Trophoblast cell (in vitro differentiated cells and primary cell): ENCODE measurements around the gene G0S2.

Experiments used
- DNase-seq, 2 donors: peaks; one replicate each; pipeline ENCODE4 v3.0.0-alpha.2; 2016
- H2AFZ ChIP-seq: 2 replicates; pipeline ENCODE4 v1.6.1; 2013; ENCODE audit warnings: low read length, moderate library complexity, mild to moderate bottlenecking; ENCODE audit not compliant: insufficient read depth, poor library complexity
- H2AK5ac ChIP-seq: 2 replicates; pipeline ENCODE4 v1.6.1; 2013; ENCODE audit warnings: mild to moderate bottlenecking, low read length
- H2BK120ac ChIP-seq: 2 replicates; pipeline ENCODE4 v1.6.1; 2013; ENCODE audit warnings: low read length, mild to moderate bottlenecking, moderate library complexity; ENCODE audit not compliant: insufficient read depth, poor library complexity
- H2BK12ac ChIP-seq: 2 replicates; pipeline ENCODE4 v1.6.1; 2013; ENCODE audit warnings: mild to moderate bottlenecking, low read length, moderate library complexity
- H2BK5ac ChIP-seq: 2 replicates; pipeline ENCODE4 v1.6.1; 2013; ENCODE audit warnings: low read length, low read depth, moderate library complexity, mild to moderate bottlenecking; ENCODE audit not compliant: poor library complexity
- H3K14ac ChIP-seq: 2 replicates; pipeline ENCODE4 v1.6.1; 2013; ENCODE audit warnings: mild to moderate bottlenecking, low read length
- H3K18ac ChIP-seq: 2 replicates; pipeline ENCODE4 v1.6.1; 2013; ENCODE audit warnings: mild to moderate bottlenecking, low read length
- H3K23ac ChIP-seq: 2 replicates; pipeline ENCODE4 v1.6.1; 2013; ENCODE audit warnings: low read length
- H3K27ac ChIP-seq: 2 replicates; pipeline ENCODE4 v1.5.1; 2013; ENCODE audit warnings: low read depth, mild to moderate bottlenecking, inconsistent platforms, low read length, moderate library complexity
- H3K27me3 ChIP-seq: 2 replicates; pipeline ENCODE4 v1.6.1; 2013; ENCODE audit warnings: inconsistent platforms, mild to moderate bottlenecking, low read length, moderate library complexity; ENCODE audit not compliant: insufficient read depth
- H3K36me3 ChIP-seq, 2 experiments: 1 replicate in 1 of 2; 2 replicates in 1 of 2; pipeline ENCODE4 v1.6.1; 2013; ENCODE audit warnings: low read length in 2 of 2, mild to moderate bottlenecking in 2 of 2, moderate library complexity in 1 of 2; ENCODE audit not compliant: insufficient read depth in 2 of 2, control insufficient read depth in 1 of 2
- H3K4ac ChIP-seq: 2 replicates; pipeline ENCODE4 v1.6.1; 2013; ENCODE audit warnings: low read depth, mild to moderate bottlenecking, low read length, moderate library complexity
- H3K4me1 ChIP-seq, 2 experiments: 1 replicate in 1 of 2; 2 replicates in 1 of 2; pipeline ENCODE4 v1.6.1; 2013; ENCODE audit warnings: low read length in 2 of 2, mild to moderate bottlenecking in 2 of 2, moderate library complexity in 1 of 2; ENCODE audit not compliant: insufficient read depth in 2 of 2, control insufficient read depth in 1 of 2
- H3K4me2 ChIP-seq: 2 replicates; pipeline ENCODE4 v1.6.1; 2013; ENCODE audit warnings: inconsistent platforms, mild to moderate bottlenecking, low read length, moderate library complexity
- H3K4me3 ChIP-seq: 2 replicates; pipeline ENCODE4 v1.5.1; 2013; ENCODE audit warnings: mild to moderate bottlenecking, low read depth, low read length, inconsistent platforms
- H3K79me1 ChIP-seq: one replicate; pipeline ENCODE4 v1.6.1; 2013; ENCODE audit warnings: low read length
- H3K79me2 ChIP-seq: 2 replicates; pipeline ENCODE4 v1.6.1; 2013; ENCODE audit warnings: low read length, mild to moderate bottlenecking; ENCODE audit not compliant: control insufficient read depth, insufficient read depth, poor library complexity
- H3K9ac ChIP-seq: 2 replicates; pipeline ENCODE4 v1.6.1; 2013; ENCODE audit warnings: mild to moderate bottlenecking, low read length
- H3K9me3 ChIP-seq: 2 replicates; pipeline ENCODE4 v1.6.1; 2013; ENCODE audit warnings: low read depth, mild to moderate bottlenecking, control low read depth, inconsistent platforms, low read length; ENCODE audit not compliant: insufficient read depth
- H4K12ac ChIP-seq: 2 replicates; pipeline ENCODE4 v1.6.1; 2013; ENCODE audit warnings: low read depth, mild to moderate bottlenecking, low read length, moderate library complexity
- H4K8ac ChIP-seq: 2 replicates; pipeline ENCODE4 v1.6.1; 2013; ENCODE audit warnings: low read depth, mild to moderate bottlenecking, low read length, moderate library complexity
- H4K91ac ChIP-seq: one replicate; pipeline ENCODE4 v1.6.1; 2013; ENCODE audit warnings: low read depth, mild to moderate bottlenecking, low read length, moderate library complexity
- WGBS: extraction: QIAGEN DNeasy Blood & Tissue Kit; methylation state at CpG from one replicate; pipeline ENCODE4 v1.1.7; 2013; ENCODE audit warnings: missing lambda C conversion rate; ENCODE audit not compliant: insufficient read length, insufficient coverage; ENCODE audit errors: extremely low coverage; 5-methylcytosine and 5-hydroxymethylcytosine counted together

The G0S2 gene

DNA sequence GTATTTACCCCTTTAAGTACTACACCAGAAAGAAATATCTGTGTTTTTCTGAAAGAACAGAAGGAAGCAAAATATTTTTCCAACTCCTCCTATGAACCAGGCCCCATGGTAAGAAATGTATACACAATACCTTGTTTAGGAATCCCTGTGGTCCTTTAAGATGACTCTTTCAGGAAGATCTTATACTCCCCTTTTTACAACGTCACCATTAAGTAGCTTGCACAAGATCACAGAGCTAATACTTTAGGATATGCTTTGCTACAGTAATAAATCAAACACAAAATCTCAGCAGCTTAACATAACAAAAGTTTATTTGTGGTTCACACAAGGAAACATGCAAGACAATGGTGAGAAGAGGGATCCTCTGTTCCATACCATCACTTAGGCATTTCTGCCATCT lies 14.1 kb upstream of the G0S2 start:
- no peaks in the 10 kb centered on the region for H3K79me1 ChIP-seq
- no peaks in the 10 kb centered on the region for H3K27me3 ChIP-seq
- H2AFZ ChIP-seq = no peak overlapping the region
- no peak overlapping the region for H3K4me2 ChIP-seq
- H4K8ac ChIP-seq = no peak overlapping the region
- H2BK120ac ChIP-seq = no peak overlapping the region
- H3K79me2 ChIP-seq = no peaks in the 10 kb centered on the region
- DNase-seq = no peak
- no peak overlapping the region for H2BK12ac ChIP-seq
- no peak overlapping the region for H4K12ac ChIP-seq
- H3K4me3 ChIP-seq = no peak overlapping the region
- WGBS = no CpG with 5 or more reads among the region's 1 CpG
- no peaks in the 10 kb centered on the region for H3K36me3 ChIP-seq
- no peak overlapping the region for H2BK5ac ChIP-seq
- H3K4me1 ChIP-seq = peaks cover 0 to 4% of the 10 kb centered on the region in 2 experiments
- no peak overlapping the region for H2AK5ac ChIP-seq
- no peaks in the 10 kb centered on the region for H3K9me3 ChIP-seq
- no peak overlapping the region for H3K18ac ChIP-seq
- no peak overlapping the region for H3K27ac ChIP-seq
- no peak overlapping the region for H3K9ac ChIP-seq
- H3K14ac ChIP-seq = no peak overlapping the region
- H4K91ac ChIP-seq = no peak overlapping the region
- H3K23ac ChIP-seq = no peak overlapping the region
- H3K4ac ChIP-seq = no peak overlapping the region

- H3K79me1 ChIP-seq = no peaks in the 10 kb centered on the region
- H3K4me3 ChIP-seq = no peak overlapping the region
- H4K12ac ChIP-seq = no peak overlapping the region
- H3K18ac ChIP-seq = no peak overlapping the region
- H2BK120ac ChIP-seq = no peak overlapping the region
- H3K36me3 ChIP-seq = no peaks in the 10 kb centered on the region
- no peak overlapping the region for H3K27ac ChIP-seq
- H3K4me1 ChIP-seq = no peaks in the 10 kb centered on the region
- no peak overlapping the region for H3K14ac ChIP-seq
- H3K9me3 ChIP-seq = no peaks in the 10 kb centered on the region
- H3K9ac ChIP-seq = no peak overlapping the region
- WGBS = no CpG with 5 or more reads among the region's 3 CpGs
- no peaks in the 10 kb centered on the region for H3K79me2 ChIP-seq
- no peak overlapping the region for H3K4ac ChIP-seq
- no peak for DNase-seq
- H3K4me2 ChIP-seq = no peak overlapping the region
- no peak overlapping the region for H2BK5ac ChIP-seq
- no peak overlapping the region for H2AFZ ChIP-seq
- no peak overlapping the region for H4K8ac ChIP-seq
- no peak overlapping the region for H3K23ac ChIP-seq
- no peak overlapping the region for H2BK12ac ChIP-seq
- H3K27me3 ChIP-seq = no peaks in the 10 kb centered on the region
- H2AK5ac ChIP-seq = no peak overlapping the region
- H4K91ac ChIP-seq = no peak overlapping the region
Observed at GRCh38 chr1:209662879-209663327, 12.3 kb upstream of the G0S2 start.

DNA sequence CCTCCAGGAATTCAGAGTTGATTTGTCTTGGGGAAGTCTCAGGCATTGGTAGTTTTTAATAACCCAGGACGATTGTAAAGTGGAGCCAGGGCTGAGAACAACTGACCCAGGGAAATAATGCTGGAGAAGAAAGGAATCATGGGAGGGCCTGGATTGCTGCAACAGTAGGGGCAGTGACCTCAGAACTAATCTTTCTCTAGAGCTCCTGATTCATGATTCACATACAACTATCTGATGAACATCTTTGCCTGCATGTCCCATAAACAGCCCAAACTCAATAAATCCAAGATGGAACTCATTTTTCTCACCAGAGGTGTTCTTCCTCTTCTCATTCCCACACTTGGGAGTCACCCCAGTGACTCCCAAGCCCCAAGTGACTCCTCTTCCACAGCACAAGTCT lies 8.1 kb upstream of the G0S2 start:
- Histone ChIP-seq H2AFZ (no peak overlapping the region), H3K14ac (no peak overlapping the region), H3K9me3 (no peaks in the 10 kb centered on the region), H3K79me2 (no peaks in the 10 kb centered on the region), H3K23ac (no peak overlapping the region), H3K36me3 (no peaks in the 10 kb centered on the region), H2BK120ac (no peak overlapping the region), H3K27me3 (no peaks in the 10 kb centered on the region), H3K79me1 (no peaks in the 10 kb centered on the region), H2BK5ac (no peak overlapping the region), H3K4me2 (no peak overlapping the region), H3K4ac (no peak overlapping the region), H3K9ac (no peak overlapping the region), H4K8ac (no peak overlapping the region), H3K27ac (no peak overlapping the region), H3K18ac (no peak overlapping the region), H2BK12ac (no peak overlapping the region), H3K4me3 (no peak overlapping the region), H4K91ac (no peak overlapping the region), H3K4me1 (no peaks in the 10 kb centered on the region), H2AK5ac (no peak overlapping the region), H4K12ac (no peak overlapping the region)
- WGBS = no CpG with 5 or more reads among the region's 1 CpG
- DNase-seq = no peak

GRCh38 chr1:209667708-209668107 lies 7.5 kb upstream of the G0S2 start:
- WGBS = no CpG with 5 or more reads among the region's 4 CpGs

More at GRCh38 chr1:209667708-209668107, 7.5 kb upstream of the G0S2 start:
- Histone ChIP-seq H2BK5ac (no peak overlapping the region), H3K23ac (no peak overlapping the region), H3K18ac (no peak overlapping the region), H3K79me1 (no peaks in the 10 kb centered on the region), H2BK12ac (no peak overlapping the region), H3K4me3 (no peak overlapping the region), H3K27ac (no peak overlapping the region), H3K79me2 (no peaks in the 10 kb centered on the region), H3K9ac (no peak overlapping the region), H2AK5ac (no peak overlapping the region), H4K8ac (no peak overlapping the region), H3K14ac (no peak overlapping the region), H4K12ac (no peak overlapping the region), H3K9me3 (no peaks in the 10 kb centered on the region), H2BK120ac (no peak overlapping the region), H3K4ac (no peak overlapping the region), H3K36me3 (no peaks in the 10 kb centered on the region), H2AFZ (no peak overlapping the region), H3K27me3 (no peaks in the 10 kb centered on the region), H4K91ac (no peak overlapping the region), H3K4me1 (no peaks in the 10 kb centered on the region), H3K4me2 (no peak overlapping the region)
- no peak for DNase-seq
